ENCODE results near the gene CYB5D1. TPM values are rescaled to one million over a fixed set of nuclear protein-coding genes. Genes with fewer than 3 reads are reported as not detected.
A peak's percentile ranks its signal among the peaks of the same experiment; 100 is the strongest.

Gene CYB5D1
- total and polyA plus RNA-seq, 3 donors from 2014 or later: 9.9 to 12.8 (median 10.1) TPM

GRCh38 chr17:7835814-7836595 is 21.8 kb upstream of the CYB5D1 start:
- intact Hi-C loops (cut with DNase I; ENCODE audit: low total_unique reads): no loop called here
- TF ChIP-seq POLR2A (IDR thresholded peaks at IDR 0.05): peak; percentile 37
- TF ChIP-seq CTCF (IDR thresholded peaks at IDR 0.05): no peak
- peak overlapping the region; percentile 98 to 99 for H3K27ac ChIP-seq

DNA sequence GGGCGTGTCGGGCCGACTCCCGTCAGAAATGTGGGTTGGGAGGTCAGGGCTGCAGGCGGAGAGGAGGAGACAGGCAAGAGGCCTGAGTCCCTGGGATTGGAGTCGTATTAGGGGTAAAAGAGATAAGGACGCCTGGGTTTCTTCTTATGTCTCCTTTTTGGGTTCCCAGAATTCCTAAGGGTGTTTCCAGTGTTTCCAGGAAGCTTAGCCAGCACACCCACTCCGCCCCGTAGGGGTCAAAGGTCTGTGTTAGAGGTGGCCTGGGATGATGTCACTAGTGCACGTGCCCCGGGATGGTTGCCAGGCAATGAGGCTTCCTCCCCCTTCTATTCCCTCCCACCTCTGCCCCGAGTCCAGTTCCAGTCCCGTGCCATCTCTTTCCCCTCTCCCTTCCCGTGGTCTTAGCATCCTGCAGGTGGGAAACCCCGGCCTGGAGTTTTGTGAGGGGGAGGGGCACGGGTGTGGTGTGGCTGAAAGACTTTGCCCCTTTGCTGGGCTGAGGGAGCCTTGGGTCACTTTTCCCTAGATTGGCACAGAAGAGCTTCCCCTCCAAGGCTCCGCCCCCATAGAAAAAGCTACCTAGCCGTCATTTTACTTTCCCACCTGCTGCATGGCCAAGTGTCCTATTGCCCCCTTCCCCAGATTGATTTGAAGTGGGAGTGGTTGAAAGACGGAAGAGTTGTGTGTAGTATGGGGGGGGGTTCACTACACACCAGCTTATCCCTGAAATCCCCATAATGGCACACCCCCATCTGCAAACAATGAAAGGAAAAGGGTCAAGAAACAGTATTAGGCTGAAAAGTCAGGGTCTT is 21.0 kb upstream of the CYB5D1 start:
- intact Hi-C loops (cut with DNase I; ENCODE audit: low total_unique reads): no loop called here
- peak overlapping the region; percentile 77 to 91 for H3K4me3 ChIP-seq
- WGBS, 2 donors: 1 to 2% methylated on average over 18 to 19 of the region's 19 CpGs

More at GRCh38 chr17:7835814-7836595, 21.8 kb upstream of the CYB5D1 start:
- DNase-seq: no peak
- no peaks in the 10 kb centered on the region for H3K9me3 ChIP-seq
- H3K36me3 ChIP-seq (ENCODE audit: low read depth, missing control alignments): no peaks in the 10 kb centered on the region
- H3K4me1 ChIP-seq: peaks cover 40% of the 10 kb centered on the region
- no peaks in the 10 kb centered on the region for H3K27me3 ChIP-seq
- peak overlapping the region; percentile 77 to 91 for H3K4me3 ChIP-seq
- WGBS, 2 donors: 0% methylated on average over 32 to 48 of the region's 61 CpGs

GRCh38 chr17:7837408-7838088 is 20.3 kb upstream of the CYB5D1 start:
- intact Hi-C loops (cut with DNase I; ENCODE audit: low total_unique reads): no loop called here
- no peak for DNase-seq
- TF ChIP-seq CTCF (IDR thresholded peaks at IDR 0.05) (no peak), POLR2A (IDR thresholded peaks at IDR 0.05) (no peak)
- Histone ChIP-seq H3K27me3 (no peaks in the 10 kb centered on the region), H3K36me3 (ENCODE audit: low read depth, missing control alignments) (no peaks in the 10 kb centered on the region), H3K4me3 (peak overlapping the region; percentile 77 to 91), H3K27ac (peak overlapping the region; percentile 98 to 99), H3K4me1 (peaks cover 46% of the 10 kb centered on the region), H3K9me3 (no peaks in the 10 kb centered on the region)
- 1 to 5% methylated on average over 8 of the region's 8 CpGs for WGBS, 2 donors

More for the DNA sequence above, 21.0 kb upstream of the CYB5D1 start:
- H3K36me3 ChIP-seq (ENCODE audit: low read depth, missing control alignments): no peaks in the 10 kb centered on the region
- H3K9me3 ChIP-seq: no peaks in the 10 kb centered on the region
- H3K27ac ChIP-seq: peak overlapping the region; percentile 98 to 99
- TF ChIP-seq CTCF (IDR thresholded peaks at IDR 0.05): peak in 2 of 3 experiments; percentile 17 to 20
- TF ChIP-seq POLR2A (IDR thresholded peaks at IDR 0.05): no peak
- DNase-seq: peak; percentile 97
- H3K27me3 ChIP-seq: no peaks in the 10 kb centered on the region
- peaks cover 46% of the 10 kb centered on the region for H3K4me1 ChIP-seq

- Histone ChIP-seq H3K9me3 (no peaks in the 10 kb centered on the region), H3K36me3 (ENCODE audit: low read depth, missing control alignments) (no peaks in the 10 kb centered on the region), H3K4me3 (peak overlapping the region; percentile 3 to 91), H3K27ac (peak overlapping the region; percentile 98 to 99), H3K4me1 (peaks cover 49% of the 10 kb centered on the region), H3K27me3 (no peaks in the 10 kb centered on the region)
- peak; percentile 64 for DNase-seq
- whole genome bisulfite sequencing, 2 donors: 20 to 22% methylated on average over 8 to 9 of the region's 12 CpGs
- intact Hi-C loops (cut with DNase I; ENCODE audit: low total_unique reads): no loop called here
- TF ChIP-seq POLR2A (IDR thresholded peaks at IDR 0.05) (no peak), CTCF (IDR thresholded peaks at IDR 0.05) (no peak)
Observed at GRCh38 chr17:7838090-7839075, 19.4 kb upstream of the CYB5D1 start.
